CD14-positive monocyte (primary cell): ENCODE results near the gene TP73. TPM values are rescaled to one million over a fixed set of nuclear protein-coding genes. Genes with fewer than 3 reads are reported as not detected.

Experiments used
- DNase-seq, 3 donors: peaks; one replicate each; pipeline ENCODE4 v3.0.0-alpha.2; 2011 to 2022
- H2AFZ ChIP-seq: 2 replicates; pipeline ENCODE4 v1.6.0; 2012; ENCODE audit warnings: mild to moderate bottlenecking, low read depth, low read length, inconsistent platforms; ENCODE audit not compliant: insufficient read depth, poor library complexity, severe bottlenecking
- H3K27ac ChIP-seq, 2 donors: 1 replicate in 1 of 2; 2 replicates in 1 of 2; pipeline ENCODE4 v1.5.1; 2012 to 2013; ENCODE audit warnings: low read length in 2 of 2, control low read depth in 1 of 2, inconsistent platforms in 1 of 2, low read depth in 1 of 2, mild to moderate bottlenecking in 1 of 2
- H3K27me3 ChIP-seq, 2 donors: one replicate each; pipeline versions ENCODE4 v1.6.0 to v1.6.1; 2011 to 2013; ENCODE audit warnings: low read length in 2 of 2; ENCODE audit not compliant: control insufficient read depth in 2 of 2, insufficient read depth in 2 of 2
- H3K36me3 ChIP-seq, 2 donors: replicated peaks in 1 of 2; 1 replicate in 1 of 2; 2 replicates in 1 of 2; pipeline versions ENCODE4 v1.5.1 to v1.6.1; 2012 to 2013; ENCODE audit warnings: low read length in 2 of 2, control low read depth in 1 of 2, inconsistent platforms in 1 of 2, mild to moderate bottlenecking in 1 of 2; ENCODE audit not compliant: insufficient read depth in 2 of 2, control insufficient read depth in 1 of 2
- H3K4me1 ChIP-seq, 2 donors: 1 replicate in 1 of 2; 2 replicates in 1 of 2; pipeline versions ENCODE4 v1.5.1 to v1.6.1; 2012 to 2013; ENCODE audit warnings: low read length in 2 of 2, control low read depth in 1 of 2, inconsistent platforms in 1 of 2, mild to moderate bottlenecking in 1 of 2, moderate library complexity in 1 of 2; ENCODE audit not compliant: insufficient read depth in 2 of 2, control insufficient read depth in 1 of 2
- H3K4me2 ChIP-seq: replicated peaks from 2 replicates; pipeline ENCODE3; 2012; ENCODE audit warnings: low read length, moderate library complexity, mild to moderate bottlenecking; ENCODE audit not compliant: poor library complexity, severe bottlenecking; ENCODE audit errors: extremely low read depth
- H3K4me3 ChIP-seq, 3 experiments: fragments of 200-600 bp in 1 of 3; sonication (generic) in 1 of 3; replicated peaks in 1 of 3; 1 replicate in 2 of 3; 2 replicates in 1 of 3; pipeline ENCODE4 v1.5.1; 2011 to 2013; ENCODE audit warnings: low read length in 3 of 3, mild to moderate bottlenecking in 3 of 3, control low read depth in 2 of 3, low read depth in 2 of 3, inconsistent platforms in 1 of 3, moderate library complexity in 1 of 3
- H3K79me2 ChIP-seq: 2 replicates; pipeline ENCODE4 v1.6.0; 2012; ENCODE audit warnings: mild to moderate bottlenecking, control low read depth, inconsistent platforms, low read length, moderate library complexity; ENCODE audit not compliant: insufficient read depth
- H3K9ac ChIP-seq: 2 replicates; pipeline ENCODE4 v1.6.0; 2017; ENCODE audit warnings: low read length, mild to moderate bottlenecking; ENCODE audit not compliant: insufficient read depth, poor library complexity, severe bottlenecking
- H3K9me3 ChIP-seq, 2 donors: replicated peaks in 1 of 2; 1 replicate in 1 of 2; 2 replicates in 1 of 2; pipeline versions ENCODE4 v1.5.1 to v1.6.1; 2012 to 2013; ENCODE audit warnings: low read length in 2 of 2, control low read depth in 1 of 2; ENCODE audit not compliant: control insufficient read depth in 1 of 2, insufficient read depth in 1 of 2
- H4K20me1 ChIP-seq: 2 replicates; pipeline ENCODE4 v1.6.0; 2012; ENCODE audit warnings: mild to moderate bottlenecking, low read length, control low read depth, moderate library complexity; ENCODE audit not compliant: insufficient read depth
- H3K27ac Mint-ChIP-seq, 7 donors: one replicate each; pipeline ENCODE4 v1.8.0; 2020; ENCODE audit warnings: mild to moderate bottlenecking in 7 of 7, mixed read lengths in 7 of 7, moderate library complexity in 6 of 7, inconsistent platforms in 2 of 7
- H3K27me3 Mint-ChIP-seq, 3 donors: one replicate each; pipeline ENCODE4 v1.8.0; 2021 to 2022; ENCODE audit warnings: low read depth in 3 of 3, mild to moderate bottlenecking in 3 of 3, mixed read lengths in 3 of 3, moderate library complexity in 3 of 3, inconsistent platforms in 1 of 3
- H3K36me3 Mint-ChIP-seq, 2 donors: one replicate each; pipeline ENCODE4 v1.8.0; 2020; ENCODE audit warnings: mixed read lengths in 2 of 2, inconsistent platforms in 1 of 2, mild to moderate bottlenecking in 1 of 2
- H3K4me1 Mint-ChIP-seq: one replicate; pipeline ENCODE4 v1.8.0; 2020; ENCODE audit warnings: mild to moderate bottlenecking, mixed read lengths
- H3K4me3 Mint-ChIP-seq, 2 donors: one replicate each; pipeline ENCODE4 v1.8.0; 2020; ENCODE audit warnings: mild to moderate bottlenecking in 2 of 2, mixed read lengths in 2 of 2, moderate library complexity in 1 of 2
- H3K9me3 Mint-ChIP-seq, 7 donors: one replicate each; pipeline ENCODE4 v1.8.0; 2020 to 2022; ENCODE audit warnings: mixed read lengths in 7 of 7, mild to moderate bottlenecking in 6 of 7, moderate library complexity in 6 of 7, inconsistent platforms in 2 of 7
- CTCF ChIP-seq: fragments of 200-600 bp; IDR thresholded peaks from one replicate; pipeline ENCODE4 v1.8.0; 2022; ENCODE audit warnings: antibody characterized with exemption, mild to moderate bottlenecking
- WGBS: methylation state at CpG from one replicate; pipeline ENCODE4 v1.1.5; 2013; ENCODE audit warnings: missing lambda C conversion rate; ENCODE audit not compliant: insufficient coverage; 5-methylcytosine and 5-hydroxymethylcytosine counted together
- intact Hi-C, 2 donors: fragments of 100-400 bp; cut with micrococcal nuclease; formaldehyde crosslinking; loops; one replicate each; pipeline versions ENCODE4 v1.15.0 to v1.15.1; 2023
- polyA plus RNA-seq, 3 donors: library from polyadenylated mRNA; depleted of rRNA in 1 of 3; unstranded in 2 of 3; stranded (reverse) in 1 of 3; fragments of 300-500 nt in 2 of 3; fragments of >200 nt in 1 of 3; fragmentation: Illumina TruSeq in 2 of 3; gene quantifications; 1 replicate in 2 of 3; 2 replicates in 1 of 3; pipeline ENCODE4 v1.2.3, GENCODE V29; 2012 to 2021

TP73 gene
- polyA plus RNA-seq, 3 donors, result 0.21 to 0.42 TPM; not detected in 1

GRCh38 chr1:3708791-3709190, 56.5 kb downstream of the TP73 start:
- H3K27ac ChIP-seq, result no peak overlapping the region
- H4K20me1 ChIP-seq, result no peaks in the 10 kb centered on the region
- no peak overlapping the region for H2AFZ ChIP-seq
- 28% methylated on average over 19 of the region's 19 CpGs for WGBS
- H3K9me3 ChIP-seq, result no peaks in the 10 kb centered on the region
- H3K27me3 ChIP-seq, result peaks cover 0 to 18% of the 10 kb centered on the region in 2 donors
- intact Hi-C loops, result no loop called here
- no peak overlapping the region for H3K9ac ChIP-seq
- Mint-ChIP-seq H3K9me3 (no peaks in the 10 kb centered on the region), H3K4me3 (no peak overlapping the region), H3K36me3 (no peaks in the 10 kb centered on the region), H3K27ac (no peak overlapping the region), H3K27me3 (peaks cover 18 to 45% (median 21%) of the 10 kb centered on the region in 3 donors), H3K4me1 (peaks cover 4% of the 10 kb centered on the region)
- no peaks in the 10 kb centered on the region for H3K79me2 ChIP-seq
- no peak overlapping the region for H3K4me3 ChIP-seq
- DNase-seq, result no peak
- H3K36me3 ChIP-seq, result no peaks in the 10 kb centered on the region
- TF ChIP-seq CTCF, result no peak
- no peak overlapping the region for H3K4me2 ChIP-seq
- no peaks in the 10 kb centered on the region for H3K4me1 ChIP-seq

- Histone ChIP-seq H3K27me3 (peaks cover 0 to 18% of the 10 kb centered on the region in 2 donors), H3K4me1 (no peaks in the 10 kb centered on the region), H3K4me2 (no peak overlapping the region), H3K27ac (no peak overlapping the region), H2AFZ (no peak overlapping the region), H3K9me3 (no peaks in the 10 kb centered on the region), H3K9ac (no peak overlapping the region), H3K4me3 (no peak overlapping the region), H3K79me2 (no peaks in the 10 kb centered on the region), H3K36me3 (no peaks in the 10 kb centered on the region), H4K20me1 (no peaks in the 10 kb centered on the region)
- Mint-ChIP-seq H3K27ac (no peak overlapping the region), H3K4me3 (no peak overlapping the region), H3K4me1 (no peaks in the 10 kb centered on the region), H3K9me3 (no peaks in the 10 kb centered on the region), H3K27me3 (peaks cover 13 to 38% (median 13%) of the 10 kb centered on the region in 3 donors), H3K36me3 (no peaks in the 10 kb centered on the region)
- no peak for TF ChIP-seq CTCF
- DNase-seq, result no peak
- intact Hi-C loops, result no loop called here
- WGBS, result 97% methylated on average over 13 of the region's 15 CpGs
These were observed 57.9 kb downstream of the TP73 start for GRCh38 chr1:3710251-3710650.
